GM18868 (cell line): ENCODE data around the gene CGAS.
"Not testable (repeated sequence)": the region's sequence is repeated elsewhere in the genome, so short reads cannot be mapped to it uniquely, and the experiment has no call there.

Experiments used
- ATAC-seq: cut with Tn5 transposase; IDR thresholded peaks from one replicate; pipeline ENCODE4 v1.9.1; 2021; ENCODE audit warnings: mild to moderate bottlenecking, moderate library complexity; ENCODE audit not compliant: unreplicated experiment

CGAS gene

DNA sequence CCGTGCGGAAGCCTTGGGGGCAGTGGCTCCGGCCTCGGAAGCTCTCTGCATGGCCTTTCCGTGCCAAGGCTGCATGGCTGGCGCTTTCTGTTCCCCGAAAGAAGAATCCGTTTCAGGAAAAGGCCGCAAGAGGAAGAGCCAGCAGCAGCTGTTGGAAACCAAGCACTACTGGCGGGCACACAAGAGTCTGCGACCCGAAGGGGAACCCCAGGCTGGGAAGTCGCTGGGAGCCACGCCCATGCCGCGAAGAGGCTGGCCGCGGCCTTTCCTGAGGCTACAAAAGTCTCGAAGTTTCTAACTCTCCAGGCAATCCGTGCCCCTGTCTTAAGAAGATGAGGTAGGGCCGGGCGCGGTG lies at the start of gene CGAS:
TSS of gene CGAS (minus strand) at position 191 of the 355 bp plus-strand sequence. CDS start at position 75, 116 bp downstream.
- peak; percentile 80 for ATAC-seq

DNA sequence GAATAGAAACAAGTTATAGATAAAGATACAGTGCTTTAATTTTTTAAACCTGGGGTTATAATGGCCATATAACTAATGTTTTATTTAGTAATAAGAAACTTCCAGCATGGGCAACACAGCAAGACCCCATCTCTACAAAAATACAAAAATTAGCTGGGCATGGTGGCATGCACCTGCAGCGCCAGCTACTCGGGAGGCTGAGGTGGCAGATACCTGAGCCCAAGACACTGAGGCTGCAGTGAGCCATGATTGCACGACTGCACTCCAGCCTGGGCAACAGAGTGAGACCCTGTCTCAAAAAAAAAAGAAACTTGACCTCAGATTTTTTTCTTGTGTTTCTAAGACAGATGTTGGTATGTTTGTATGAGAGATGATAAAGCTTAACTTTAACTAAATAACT lies 45.8 kb upstream of the CGAS start:
- no peak for ATAC-seq

- ATAC-seq, result no peak
Measured at GRCh38 chr6:73491377-73491776, 39.3 kb upstream of the CGAS start.

DNA sequence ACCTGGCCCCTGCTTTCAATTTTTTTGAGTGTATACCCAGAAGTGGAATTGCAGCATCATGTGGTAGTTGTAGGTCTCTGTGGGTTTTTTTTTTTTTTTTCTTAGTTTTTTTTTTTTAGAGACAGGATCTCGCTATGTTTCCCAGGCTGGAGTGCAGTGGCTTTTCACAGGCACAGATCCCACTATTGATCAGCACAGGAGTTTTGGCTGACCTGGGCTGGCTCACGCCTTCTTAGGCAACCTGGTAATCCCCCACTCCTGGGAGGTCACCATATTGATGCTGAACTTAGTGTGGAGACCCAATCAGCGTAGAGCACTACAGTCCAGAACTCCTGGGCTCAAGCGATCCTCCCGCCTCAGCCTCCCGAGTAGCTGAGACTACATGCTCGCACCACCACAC lies 35.4 kb upstream of the CGAS start:
- ATAC-seq, result no peak

- no peak for ATAC-seq
Measured at GRCh38 chr6:73484438-73484837, 32.3 kb upstream of the CGAS start.

- no peak for ATAC-seq
Measured at GRCh38 chr6:73481969-73482368, 29.9 kb upstream of the CGAS start.

DNA sequence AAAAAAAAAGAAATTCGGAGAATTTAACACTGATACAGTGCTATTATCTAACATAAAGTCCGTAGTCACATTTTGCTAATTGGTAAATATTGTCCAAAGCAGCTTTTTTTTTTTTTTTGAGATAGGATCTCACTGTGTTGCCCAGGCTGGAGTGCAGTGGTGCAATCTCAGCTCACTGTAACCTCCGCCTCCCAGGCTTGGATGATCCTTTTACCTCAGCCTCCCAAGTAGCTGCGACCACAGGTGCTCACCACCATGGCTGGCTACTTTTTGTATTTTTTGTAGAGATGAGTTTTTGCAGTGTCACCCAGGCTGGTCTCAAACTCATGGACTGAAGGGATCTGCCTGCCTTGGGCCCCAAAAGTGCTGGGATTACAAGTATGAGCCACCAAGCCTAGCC lies 25.3 kb upstream of the CGAS start:
- ATAC-seq, result no peak

GRCh38 chr6:73476723-73477122 lies 24.6 kb upstream of the CGAS start:
- no peak for ATAC-seq

GRCh38 chr6:73471686-73472290 lies 19.7 kb upstream of the CGAS start:
- ATAC-seq, result peak; percentile 95

GRCh38 chr6:73461537-73462350 lies 9.6 kb upstream of the CGAS start, which contains the start of gene MTO1:
MTO1 (plus strand) TSS chr6:73461737; CDS start chr6:73461855, 118 bp downstream.
- ATAC-seq, result peak; percentile 97

- no peak for ATAC-seq
Measured at GRCh38 chr6:73460056-73460455, 8.0 kb upstream of the CGAS start.

- ATAC-seq, result not testable (repeated sequence)
Measured at GRCh38 chr6:73459474-73459873, 7.4 kb upstream of the CGAS start.

DNA sequence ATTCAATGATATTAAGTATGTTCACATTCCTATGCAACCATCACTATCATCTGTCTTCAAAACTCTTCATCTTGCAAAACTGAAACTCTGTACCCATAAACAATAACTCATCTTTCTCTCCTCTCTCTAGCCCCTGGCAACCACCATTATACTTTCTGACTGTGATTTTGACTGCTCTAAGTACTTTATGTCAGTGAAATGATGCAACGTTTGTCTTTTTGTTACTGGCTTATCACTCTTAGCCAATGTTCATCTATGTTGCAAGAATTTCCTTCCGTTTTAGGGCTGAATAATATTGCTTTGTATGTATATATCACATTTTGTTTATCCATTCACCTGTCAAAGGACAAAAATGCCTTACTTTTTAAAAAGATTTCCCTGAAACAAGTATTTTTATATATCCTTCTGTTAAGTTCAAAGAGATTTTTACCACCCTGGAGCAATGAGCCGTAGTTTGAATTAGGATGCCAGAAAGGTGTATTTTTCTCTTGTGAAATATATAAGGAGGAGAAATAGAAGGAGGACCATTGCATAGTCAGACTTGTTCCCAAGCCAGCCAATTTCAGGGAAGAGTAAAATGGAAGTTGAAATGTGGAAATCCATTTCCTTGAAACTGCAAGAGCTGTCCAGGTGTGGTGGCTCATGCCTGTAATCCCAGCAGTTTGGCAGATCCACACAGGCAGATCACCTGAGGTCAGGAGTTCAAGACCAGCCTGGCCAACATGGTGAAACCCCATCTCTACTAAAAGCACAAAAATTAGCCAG lies 4.0 kb upstream of the CGAS start:
- no peak for ATAC-seq

GRCh38 chr6:73451223-73452106 lies 632 bp downstream of the CGAS start:
- peak; percentile 63 for ATAC-seq

DNA sequence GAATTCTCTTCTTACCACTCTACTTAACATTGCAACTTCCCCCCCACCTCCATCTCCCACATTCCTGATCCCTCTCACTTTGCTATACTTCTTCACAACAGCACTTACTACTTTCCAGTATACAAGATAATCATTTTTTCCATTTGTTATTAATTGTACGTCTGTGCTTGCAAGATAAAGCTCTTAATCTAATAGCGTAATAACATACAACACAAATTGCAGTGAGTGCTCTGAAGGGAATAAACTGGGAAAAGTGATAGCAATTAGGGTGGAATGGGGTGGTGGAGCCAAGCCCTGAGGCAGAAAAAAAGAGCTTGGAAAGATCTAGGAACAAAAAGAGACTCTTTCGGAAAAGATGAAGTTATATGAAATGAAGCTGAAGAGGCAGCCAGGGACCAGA lies 8.5 kb downstream of the CGAS start:
- ATAC-seq, result no peak

GRCh38 chr6:73435236-73435635 lies 16.9 kb downstream of the CGAS start:
- ATAC-seq, result no peak

- no peak for ATAC-seq
Measured at GRCh38 chr6:73421534-73421933, 30.6 kb downstream of the CGAS start.

DNA sequence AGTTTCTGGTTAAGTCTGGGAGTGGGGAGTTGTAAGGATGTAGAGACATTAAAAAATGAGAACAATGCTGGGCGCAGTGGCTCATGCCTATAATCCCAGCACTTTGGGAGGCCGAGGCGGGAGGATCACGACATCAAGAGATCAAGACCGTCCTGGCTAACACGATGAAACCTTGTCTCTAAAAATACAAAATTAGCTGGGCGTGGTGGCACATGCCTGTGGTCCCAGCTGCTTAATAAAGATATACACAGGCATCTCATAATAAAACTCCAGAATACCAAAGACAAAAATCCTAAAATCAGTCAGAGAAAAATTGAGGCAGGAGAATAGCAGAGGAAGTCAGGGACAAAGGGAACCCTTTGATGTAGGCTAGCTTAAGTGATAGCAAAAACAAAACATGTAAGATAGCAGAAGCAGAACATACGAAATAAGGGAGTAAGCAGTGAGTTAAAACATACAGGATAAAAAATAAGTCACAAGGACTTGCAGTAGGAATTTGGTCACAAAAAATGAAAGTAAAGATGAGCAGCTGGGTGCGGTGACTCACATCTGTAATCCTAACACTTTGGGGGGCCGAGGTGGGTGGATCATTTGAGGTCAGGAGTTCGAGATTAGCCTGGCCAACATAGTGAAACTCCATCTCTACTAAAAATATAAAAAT lies 33.9 kb downstream of the CGAS start:
- no peak for ATAC-seq

- no peak for ATAC-seq
Measured at GRCh38 chr6:73413102-73413501, 39.0 kb downstream of the CGAS start.

DNA sequence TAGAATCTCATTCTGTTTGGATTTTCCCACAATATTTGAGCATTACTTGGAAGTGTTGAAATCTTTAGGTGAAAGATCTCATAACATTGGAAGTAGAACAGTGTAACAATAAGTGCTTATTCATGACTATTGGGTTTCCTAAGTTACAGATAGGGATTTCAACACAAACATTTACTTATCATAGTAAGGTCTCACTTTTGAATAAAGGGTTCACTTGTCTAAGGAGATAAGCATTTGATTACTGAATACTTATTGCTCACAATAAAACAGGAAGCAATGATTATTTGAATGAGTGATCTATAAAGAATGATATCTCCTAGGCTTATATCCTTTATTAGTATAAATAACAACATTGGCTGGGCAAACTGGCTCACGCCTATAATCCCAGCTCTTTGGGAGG lies 42.7 kb downstream of the CGAS start:
- no peak for ATAC-seq
